ENCODE results near the gene DOCK3. TPM values are rescaled to one million over a fixed set of nuclear protein-coding genes. Genes with fewer than 3 reads are reported as not detected.

DOCK3 gene
- total and polyA plus RNA-seq, 10 of the 15 experiments (the other 5 are each of a cell fraction or from before 2014, with no cell fraction given): 0.02 to 0.52 (median 0.04) TPM; not detected in 5

GRCh38 chr3:51245867-51246266, 571.1 kb downstream of the DOCK3 start:
- POLR2A ChIA-PET: no interaction called here
- Histone ChIP-seq H4K20me1 (ENCODE audit: control insufficient read depth, insufficient read depth) (no peaks in the 10 kb centered on the region), H3K4me3 (no peak overlapping the region), H3K4me1 (ENCODE audit: control insufficient read depth, insufficient read depth, low read length) (no peaks in the 10 kb centered on the region), H3K9ac (ENCODE audit: control insufficient read depth, insufficient read depth, low read length) (no peak overlapping the region), H3K9me3 (replicated peaks; ENCODE audit: control insufficient read depth, insufficient read depth, low read length) (no peaks in the 10 kb centered on the region), H2AFZ (ENCODE audit: control insufficient read depth, low read depth, low read length) (no peak overlapping the region), H3K4me2 (ENCODE audit: control insufficient read depth, insufficient read depth) (no peak overlapping the region), H3K79me2 (ENCODE audit: control insufficient read depth, insufficient read depth, low read length) (no peaks in the 10 kb centered on the region), H3K36me3 (ENCODE audit: control insufficient read depth in 2 of 2, insufficient read depth in 2 of 2, low read length in 1 of 2) (no peaks in the 10 kb centered on the region), H3K27ac (ENCODE audit: control insufficient read depth, insufficient read depth) (no peak overlapping the region), H3K27me3 (replicated peaks in 1 of 2; ENCODE audit: control insufficient read depth in 2 of 2, insufficient read depth in 2 of 2, low read length in 1 of 2) (no peaks in the 10 kb centered on the region)
- in situ Hi-C loops (cut with MboI): no loop called here
- 34% methylated on average over 2 of the region's 2 CpGs for WGBS (ENCODE audit: insufficient coverage, insufficient replicate concordance, low lambda C conversion rate, missing lambda C conversion rate)
- SMC1A ChIA-PET (ENCODE audit: uncharacterized antibody, unreplicated experiment): no interaction called here
- FAIRE-seq: no peak
- RAD21 ChIA-PET (ENCODE audit: unreplicated experiment): no interaction called here
- intact Hi-C loops (cut with micrococcal nuclease; ENCODE audit: unreplicated experiment): no loop called here
- TF ChIP-seq EED (IDR thresholded peaks at IDR 0.05; ENCODE audit: low read depth) (no peak), NFIC (IDR thresholded peaks at IDR 0.05; ENCODE audit: low read depth, low read length) (no peak), CBX5 (IDR thresholded peaks at IDR 0.05; ENCODE audit: low read depth) (no peak), NKRF (conservative IDR thresholded peaks at IDR 0.05) (no peak), CHD2 (IDR thresholded peaks at IDR 0.05; ENCODE audit: borderline replicate concordance, low read depth, low read length) (no peak)
- no peak for DNase-seq (ENCODE audit: low read depth, low spot score)
- no peak for ATAC-seq
- CTCF ChIA-PET: no interaction called here
- no TSS peak for BruUV-seq (replicated peaks)

- ChIA-PET SMC1A (ENCODE audit: uncharacterized antibody, unreplicated experiment) (no interaction called here), RAD21 (ENCODE audit: unreplicated experiment) (no interaction called here), CTCF (no interaction called here), POLR2A (no interaction called here)
- no peaks in the 10 kb centered on the region for H3K4me1 ChIP-seq (ENCODE audit: control insufficient read depth, insufficient read depth, low read length)
- H3K4me3 ChIP-seq: no peak overlapping the region
- intact Hi-C loops (cut with micrococcal nuclease; ENCODE audit: unreplicated experiment): no loop called here
- WGBS (ENCODE audit: insufficient coverage, insufficient replicate concordance, low lambda C conversion rate, missing lambda C conversion rate): 60% methylated on average over 1 of the region's 1 CpG
- H3K27me3 ChIP-seq (replicated peaks in 1 of 2; ENCODE audit: control insufficient read depth in 2 of 2, insufficient read depth in 2 of 2, low read length in 1 of 2): no peaks in the 10 kb centered on the region
- BruUV-seq (replicated peaks): no TSS peak
- ATAC-seq: no peak
- no peaks in the 10 kb centered on the region for H4K20me1 ChIP-seq (ENCODE audit: control insufficient read depth, insufficient read depth)
- no peak overlapping the region for H3K4me2 ChIP-seq (ENCODE audit: control insufficient read depth, insufficient read depth)
- DNase-seq (ENCODE audit: low read depth, low spot score): no peak
- in situ Hi-C loops (cut with MboI): no loop called here
- no peaks in the 10 kb centered on the region for H3K9me3 ChIP-seq (replicated peaks; ENCODE audit: control insufficient read depth, insufficient read depth, low read length)
- no peak overlapping the region for H3K27ac ChIP-seq (ENCODE audit: control insufficient read depth, insufficient read depth)
- H3K9ac ChIP-seq (ENCODE audit: control insufficient read depth, insufficient read depth, low read length): no peak overlapping the region
- H3K79me2 ChIP-seq (ENCODE audit: control insufficient read depth, insufficient read depth, low read length): no peaks in the 10 kb centered on the region
- no peaks in the 10 kb centered on the region for H3K36me3 ChIP-seq (ENCODE audit: control insufficient read depth in 2 of 2, insufficient read depth in 2 of 2, low read length in 1 of 2)
- FAIRE-seq: no peak
- H2AFZ ChIP-seq (ENCODE audit: control insufficient read depth, low read depth, low read length): no peak overlapping the region
- no peak for TF ChIP-seq BCLAF1 (IDR thresholded peaks at IDR 0.05)
- TF ChIP-seq NFYA (IDR thresholded peaks at IDR 0.05; ENCODE audit: borderline replicate concordance, low read depth, low read length): no peak
- TF ChIP-seq ZSCAN29 (IDR thresholded peaks at IDR 0.05): no peak
These were observed 583.1 kb downstream of the DOCK3 start for GRCh38 chr3:51257870-51258269.
